ENCODE data around the gene UBE2J2.

UBE2J2 gene

DNA sequence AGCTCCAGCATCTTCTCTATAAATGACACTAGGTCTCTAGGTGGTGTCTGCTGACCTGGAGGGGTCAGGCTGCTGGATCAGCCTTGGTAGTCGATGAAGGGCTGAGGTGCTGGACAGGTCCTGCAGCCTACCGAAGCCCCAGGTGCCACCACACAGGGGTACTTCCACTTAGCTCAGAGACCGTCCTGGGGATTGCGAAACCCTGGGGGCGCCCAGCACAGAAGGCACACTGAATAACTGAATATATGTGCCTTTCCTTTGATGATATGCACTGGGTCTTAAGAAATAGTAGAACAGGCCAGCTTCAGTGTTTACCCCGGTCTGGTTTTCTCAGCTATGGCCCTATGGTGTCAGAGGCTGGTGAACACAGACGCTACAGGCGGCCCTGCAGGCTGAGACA is 10.9 kb downstream of the UBE2J2 start:
- Histone ChIP-seq H3K9me3 (no peaks in the 10 kb centered on the region), H3K36me3 (peaks cover 77% of the 10 kb centered on the region), H3K4me1 (no peaks in the 10 kb centered on the region), H3K27me3 (no peaks in the 10 kb centered on the region), H3K4me3 (ENCODE audit: low read depth, low read length) (no peak overlapping the region)
- no peak for DNase-seq
- TF ChIP-seq, protein P1, sequence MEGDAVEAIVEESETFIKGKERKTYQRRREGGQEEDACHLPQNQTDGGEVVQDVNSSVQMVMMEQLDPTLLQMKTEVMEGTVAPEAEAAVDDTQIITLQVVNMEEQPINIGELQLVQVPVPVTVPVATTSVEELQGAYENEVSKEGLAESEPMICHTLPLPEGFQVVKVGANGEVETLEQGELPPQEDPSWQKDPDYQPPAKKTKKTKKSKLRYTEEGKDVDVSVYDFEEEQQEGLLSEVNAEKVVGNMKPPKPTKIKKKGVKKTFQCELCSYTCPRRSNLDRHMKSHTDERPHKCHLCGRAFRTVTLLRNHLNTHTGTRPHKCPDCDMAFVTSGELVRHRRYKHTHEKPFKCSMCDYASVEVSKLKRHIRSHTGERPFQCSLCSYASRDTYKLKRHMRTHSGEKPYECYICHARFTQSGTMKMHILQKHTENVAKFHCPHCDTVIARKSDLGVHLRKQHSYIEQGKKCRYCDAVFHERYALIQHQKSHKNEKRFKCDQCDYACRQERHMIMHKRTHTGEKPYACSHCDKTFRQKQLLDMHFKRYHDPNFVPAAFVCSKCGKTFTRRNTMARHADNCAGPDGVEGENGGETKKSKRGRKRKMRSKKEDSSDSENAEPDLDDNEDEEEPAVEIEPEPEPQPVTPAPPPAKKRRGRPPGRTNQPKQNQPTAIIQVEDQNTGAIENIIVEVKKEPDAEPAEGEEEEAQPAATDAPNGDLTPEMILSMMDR (IDR thresholded peaks at IDR 0.05; ENCODE audit: low read depth, low read length) = no peak

DNA sequence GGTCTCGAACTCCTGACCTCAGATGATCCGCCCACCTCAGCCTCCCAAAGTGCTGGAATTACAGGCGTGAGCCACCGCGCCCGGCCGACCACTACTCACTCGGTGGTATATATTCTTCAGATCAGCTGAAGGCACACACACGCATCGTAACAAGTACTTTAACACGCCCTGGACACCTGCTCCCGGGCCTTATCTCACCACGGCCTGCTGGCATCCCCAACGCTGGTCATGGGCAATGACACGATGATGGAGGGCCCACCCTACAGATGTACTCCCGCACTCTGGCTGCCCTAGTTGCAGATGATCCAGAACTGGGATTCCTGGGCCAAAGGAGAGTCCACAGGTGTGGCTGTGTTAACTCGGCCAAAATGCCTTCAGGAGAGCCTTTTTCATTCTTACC is 11.6 kb downstream of the UBE2J2 start:
- peaks cover 73% of the 10 kb centered on the region for H3K36me3 ChIP-seq
- DNase-seq = no peak

DNA sequence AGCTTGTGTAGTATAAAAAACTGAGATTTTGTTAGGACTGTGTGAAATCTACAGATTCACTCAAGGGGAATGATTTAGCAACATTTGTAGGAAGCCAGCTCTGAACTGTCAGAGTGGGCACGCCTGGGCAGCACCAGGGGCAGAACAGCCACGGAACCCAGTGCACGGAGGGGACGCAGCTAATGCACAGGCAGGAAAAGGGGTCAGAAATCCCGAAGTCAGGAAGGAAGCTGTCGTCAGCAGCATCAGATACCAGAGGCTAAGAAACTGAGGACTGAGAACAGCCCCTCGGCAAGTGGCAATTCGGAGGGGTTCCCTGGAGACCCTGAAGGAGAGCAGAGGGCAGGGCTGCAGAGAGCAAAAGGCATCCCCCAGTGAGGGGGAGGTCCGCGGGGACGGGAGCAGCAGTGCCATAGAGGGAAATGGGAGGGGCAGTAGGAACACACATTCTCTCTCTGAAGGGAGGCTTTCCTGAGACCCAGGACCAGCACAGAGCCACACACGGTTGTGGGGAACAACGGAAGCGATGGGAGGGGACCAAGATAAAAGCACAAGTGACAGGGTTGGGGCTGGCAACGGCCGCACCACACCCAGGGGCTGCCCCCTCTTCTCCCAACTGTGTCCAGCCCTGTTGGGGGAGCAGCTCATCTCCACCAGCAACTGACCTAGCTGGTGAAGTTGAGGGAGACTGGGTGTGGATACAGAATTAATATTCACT is 12.7 kb downstream of the UBE2J2 start:
- Histone ChIP-seq H3K27me3 (no peaks in the 10 kb centered on the region), H3K36me3 (peaks cover 71% of the 10 kb centered on the region), H3K4me3 (ENCODE audit: low read depth, low read length) (no peak overlapping the region), H3K9me3 (no peaks in the 10 kb centered on the region), H3K4me1 (no peaks in the 10 kb centered on the region)
- DNase-seq = no peak
- TF ChIP-seq, protein P1 (IDR thresholded peaks at IDR 0.05; ENCODE audit: low read depth, low read length) = no peak

More for the DNA sequence above, 11.6 kb downstream of the UBE2J2 start:
- Histone ChIP-seq H3K4me3 (ENCODE audit: low read depth, low read length) (no peak overlapping the region), H3K9me3 (no peaks in the 10 kb centered on the region), H3K4me1 (no peaks in the 10 kb centered on the region), H3K27me3 (no peaks in the 10 kb centered on the region)
- TF ChIP-seq, protein P1 (IDR thresholded peaks at IDR 0.05; ENCODE audit: low read depth, low read length) = no peak

DNA sequence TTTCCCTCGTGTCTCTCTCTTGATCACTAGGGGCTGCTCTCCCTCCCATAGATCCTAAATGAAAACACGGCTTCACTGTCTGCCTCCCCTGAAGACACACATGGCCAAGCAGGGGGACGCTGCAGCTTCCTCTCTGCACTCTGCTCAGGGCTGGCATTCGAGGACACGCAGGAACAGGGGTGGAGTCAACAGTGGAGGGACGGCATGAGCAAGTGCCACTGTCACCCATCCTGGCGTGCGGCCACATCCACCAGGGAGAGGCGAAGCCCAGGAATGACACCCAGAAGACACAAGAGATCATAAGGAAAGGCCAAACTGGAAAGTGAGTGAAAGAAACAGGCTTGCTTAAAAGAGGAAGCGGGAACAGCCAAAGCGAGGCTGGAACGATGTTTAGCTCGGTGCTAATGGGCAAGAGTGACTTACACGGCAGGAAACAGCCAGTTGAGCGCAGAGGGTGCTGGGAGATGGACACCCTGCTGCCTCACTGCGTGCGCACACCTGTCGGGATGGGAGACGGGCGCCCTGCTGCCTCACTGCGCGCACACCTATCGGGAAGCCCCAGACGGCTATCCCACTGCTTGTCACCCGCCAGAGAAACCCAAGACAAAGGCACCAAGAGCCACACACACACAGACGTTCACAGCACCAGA is 13.6 kb downstream of the UBE2J2 start:
- Histone ChIP-seq H3K4me3 (ENCODE audit: low read depth, low read length) (no peak overlapping the region), H3K36me3 (peaks cover 71% of the 10 kb centered on the region), H3K4me1 (no peaks in the 10 kb centered on the region), H3K27me3 (no peaks in the 10 kb centered on the region), H3K9me3 (no peaks in the 10 kb centered on the region)
- no peak for DNase-seq
- TF ChIP-seq, protein P1 (IDR thresholded peaks at IDR 0.05; ENCODE audit: low read depth, low read length) = no peak

DNA sequence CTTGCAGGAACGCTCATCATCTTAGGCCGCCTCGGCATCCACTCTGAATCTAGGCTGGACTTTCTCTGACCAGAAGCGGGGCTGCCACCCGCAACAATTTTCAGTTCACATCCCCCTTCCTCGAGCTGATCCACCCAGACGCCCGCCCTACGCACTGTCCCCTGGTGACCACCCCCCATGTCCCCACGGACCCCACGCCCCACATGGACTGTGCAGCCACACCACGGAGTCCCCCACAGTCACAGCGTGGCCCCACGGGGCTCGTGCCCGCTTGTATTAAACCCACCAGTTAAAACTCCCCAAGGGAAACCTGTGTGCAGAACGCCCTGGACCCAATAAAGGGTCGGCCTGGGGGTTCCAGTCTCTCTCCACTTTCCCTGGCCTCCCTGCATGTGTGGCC is 14.1 kb downstream of the UBE2J2 start:
- Histone ChIP-seq H3K36me3 (peaks cover 71% of the 10 kb centered on the region), H3K9me3 (no peaks in the 10 kb centered on the region), H3K4me3 (ENCODE audit: low read depth, low read length) (no peak overlapping the region), H3K27me3 (no peaks in the 10 kb centered on the region), H3K4me1 (no peaks in the 10 kb centered on the region)
- DNase-seq = no peak
- TF ChIP-seq, protein P1 (IDR thresholded peaks at IDR 0.05; ENCODE audit: low read depth, low read length) = no peak

DNA sequence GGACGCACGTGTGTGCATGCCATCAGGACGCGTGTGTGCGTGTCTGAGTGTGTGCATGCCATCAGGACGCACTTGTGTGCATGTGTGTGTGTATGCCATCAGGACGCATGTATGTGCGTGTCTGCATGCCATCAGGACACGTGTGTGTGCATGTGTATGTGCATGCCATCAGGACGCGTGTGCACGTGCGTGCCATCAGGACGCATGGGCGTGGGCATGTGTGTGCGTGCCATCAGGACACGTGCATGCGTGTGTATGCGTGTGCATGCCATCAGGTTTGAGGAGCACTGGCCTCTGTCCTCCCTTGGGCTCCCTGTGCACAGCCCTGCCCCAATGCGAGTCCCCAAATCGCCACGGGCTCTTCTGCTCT is 14.6 kb downstream of the UBE2J2 start:
- Histone ChIP-seq H3K4me1 (no peaks in the 10 kb centered on the region), H3K36me3 (peaks cover 71% of the 10 kb centered on the region), H3K27me3 (no peaks in the 10 kb centered on the region), H3K4me3 (ENCODE audit: low read depth, low read length) (no peak overlapping the region), H3K9me3 (no peaks in the 10 kb centered on the region)
- TF ChIP-seq, protein P1 (IDR thresholded peaks at IDR 0.05; ENCODE audit: low read depth, low read length) = no peak
- no peak for DNase-seq

Data from BE2C (cell line).